Myocyte (in vitro differentiated cells): ENCODE results near the gene ANAPC10. TPM values are rescaled to one million over a fixed set of nuclear protein-coding genes. Genes with fewer than 3 reads are reported as not detected.
"Not testable (repeated sequence)": the region's sequence is repeated elsewhere in the genome, so short reads cannot be mapped to it uniquely, and the experiment has no call there.

Experiments used
- DNase-seq: peaks from one replicate; pipeline ENCODE4 v3.0.0-alpha.2; 2012; ENCODE audit warnings: low read depth
- polyA plus RNA-seq: library from polyadenylated mRNA; unstranded; fragments of >200 nt; gene quantifications from one replicate; pipeline ENCODE4 v1.2.1, GENCODE V29; 2012; ENCODE audit warnings: missing spikeins
- total RNA-seq: library from RNA; depleted of rRNA; stranded (reverse); fragments of >200 nt; gene quantifications from 2 replicates; pipeline ENCODE4 v1.2.3, GENCODE V29; 2014

ANAPC10 gene, protein sequence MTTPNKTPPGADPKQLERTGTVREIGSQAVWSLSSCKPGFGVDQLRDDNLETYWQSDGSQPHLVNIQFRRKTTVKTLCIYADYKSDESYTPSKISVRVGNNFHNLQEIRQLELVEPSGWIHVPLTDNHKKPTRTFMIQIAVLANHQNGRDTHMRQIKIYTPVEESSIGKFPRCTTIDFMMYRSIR
- total RNA-seq: 20.3 and 26.6 TPM in 2 replicates
- polyA plus RNA-seq: 13.4 TPM

DNA sequence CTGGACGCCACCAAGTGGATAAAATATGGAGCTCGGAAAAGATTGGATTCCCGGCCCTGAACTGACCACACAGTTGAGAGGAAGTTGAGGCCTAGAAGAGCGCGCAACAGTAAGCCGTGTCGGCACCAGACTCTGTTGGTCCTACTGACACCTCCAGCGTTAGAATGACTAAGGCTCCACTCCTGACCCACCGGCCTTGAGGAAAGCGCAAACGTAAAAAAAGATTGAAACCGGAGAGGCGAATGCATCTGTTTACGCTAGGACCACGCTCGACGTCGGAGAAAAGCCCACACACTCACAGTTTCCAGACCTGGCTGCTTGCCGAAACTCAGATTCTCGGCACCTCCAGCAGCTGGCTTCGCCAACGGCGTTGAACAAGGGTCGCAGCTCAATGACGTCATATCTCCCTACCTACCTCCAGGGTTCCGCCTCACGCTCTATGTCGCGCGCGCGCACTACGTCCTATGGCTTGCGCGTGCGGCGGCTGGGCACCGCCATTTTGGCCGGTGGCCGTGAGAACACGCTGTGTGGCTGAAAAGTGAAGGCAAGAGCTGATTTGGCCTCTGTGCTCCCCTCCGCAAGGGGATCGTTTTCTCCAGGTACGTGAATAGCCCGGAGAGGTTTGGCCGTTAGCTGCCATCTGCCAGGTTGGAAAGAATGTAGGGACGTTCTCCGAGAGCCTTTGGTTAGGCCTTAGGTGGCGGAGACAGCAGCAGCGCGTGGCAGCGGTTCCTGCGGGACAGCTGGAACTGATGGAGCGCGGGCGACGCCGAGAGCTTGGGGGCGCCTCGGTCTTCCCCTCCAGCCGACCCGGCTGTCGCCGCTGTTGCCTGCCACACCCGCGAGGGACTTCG lies at the start of gene ANAPC10, which contains the start of gene ABCE1:
Gene ANAPC10 (minus strand): TSS at position 376 of the 854 bp plus-strand sequence. CDS start 2,097 bp downstream, outside the sequence.
Gene ABCE1 (plus strand): TSS at position 491 of the 854 bp plus-strand sequence. CDS start 6,102 bp downstream, outside the sequence.
- peak; percentile 99 for DNase-seq

DNA sequence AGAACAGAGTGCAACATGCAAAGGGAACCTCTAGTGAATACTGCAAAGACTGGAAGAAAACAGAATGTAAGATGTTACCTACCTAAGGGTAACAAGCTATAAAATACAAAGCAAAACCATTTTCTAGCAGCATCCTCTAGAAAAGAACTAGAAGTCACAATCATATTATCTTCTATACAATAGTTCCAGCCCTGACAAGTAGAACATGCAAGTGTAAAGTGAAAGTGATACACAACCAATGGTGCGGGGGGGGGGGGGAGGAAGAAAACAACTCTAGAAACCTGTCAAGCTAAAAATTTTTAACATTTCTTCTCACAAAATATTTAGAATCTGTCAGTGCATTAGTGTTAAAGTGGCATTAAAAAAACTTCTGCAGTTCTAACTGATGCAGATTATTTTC lies 38.2 kb upstream of the ANAPC10 start:
- not testable (repeated sequence) for DNase-seq

GRCh38 chr4:145132511-145133098 lies 34.6 kb upstream of the ANAPC10 start:
- peak; percentile 13 for DNase-seq

DNA sequence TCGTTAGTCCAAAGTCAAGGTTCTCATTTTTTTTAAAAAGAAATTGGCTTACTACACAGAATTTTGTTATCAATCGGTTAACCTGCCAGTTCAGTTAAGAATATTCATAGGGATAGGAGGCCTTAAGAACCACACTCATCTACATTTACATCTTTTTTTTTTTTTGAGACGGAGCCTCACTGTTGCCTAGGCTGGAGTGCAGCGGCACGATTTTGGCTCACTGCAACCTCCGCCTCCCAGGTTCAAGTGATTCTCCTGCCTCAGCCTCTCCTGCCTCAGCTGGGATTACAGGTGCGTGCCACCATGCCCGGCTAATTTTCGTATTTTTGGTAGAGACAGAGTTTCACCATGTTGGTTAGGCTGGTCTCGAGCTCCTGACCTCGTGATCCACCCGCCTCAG lies 33.9 kb upstream of the ANAPC10 start:
- no peak for DNase-seq

GRCh38 chr4:145130788-145131399 lies 32.9 kb upstream of the ANAPC10 start:
- peak; percentile 15 for DNase-seq

DNA sequence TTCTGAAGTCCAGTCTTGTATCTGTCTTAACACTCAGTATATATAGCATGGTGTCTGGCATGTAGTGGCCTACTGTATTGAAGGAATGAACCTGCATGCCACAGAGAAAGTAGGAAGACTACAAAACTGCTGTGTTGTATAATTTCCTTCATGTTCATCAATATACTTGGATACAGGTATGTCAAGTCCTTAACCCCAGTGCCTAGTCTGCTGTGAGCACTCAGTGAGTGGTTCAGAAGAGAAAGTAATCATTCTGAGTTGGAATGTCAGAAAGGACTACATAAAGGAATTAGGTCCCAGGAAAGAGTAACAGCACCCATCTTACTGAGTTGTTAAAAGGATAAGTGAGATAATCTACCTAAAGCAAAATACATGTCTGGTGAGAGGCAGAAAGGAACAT lies 32.1 kb upstream of the ANAPC10 start:
- no peak for DNase-seq

- no peak for DNase-seq
Measured at GRCh38 chr4:145125396-145125795, 27.4 kb upstream of the ANAPC10 start.

- no peak for DNase-seq
Measured at GRCh38 chr4:145108128-145108527, 10.1 kb upstream of the ANAPC10 start.

DNA sequence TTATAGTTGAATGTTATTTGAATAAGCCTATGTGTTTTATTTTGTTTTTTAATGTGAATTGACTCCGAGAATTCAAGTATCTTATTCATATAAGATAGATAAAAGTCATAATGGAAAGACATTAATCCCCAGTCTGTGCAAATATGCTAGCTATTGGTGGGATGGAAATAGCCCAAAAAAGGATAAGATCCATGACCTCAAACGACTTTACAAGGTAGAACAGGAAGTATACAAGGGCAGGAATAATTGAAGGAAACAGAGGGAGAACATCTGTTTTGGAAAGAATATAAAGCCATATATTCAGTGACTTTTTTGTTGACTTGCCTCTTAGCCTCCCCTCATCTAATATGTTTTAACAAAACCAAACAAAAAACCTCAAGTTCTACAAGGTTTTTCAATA lies 9.1 kb upstream of the ANAPC10 start:
- DNase-seq: no peak

- no peak for DNase-seq
Measured at GRCh38 chr4:145103496-145103895, 5.5 kb upstream of the ANAPC10 start.

DNA sequence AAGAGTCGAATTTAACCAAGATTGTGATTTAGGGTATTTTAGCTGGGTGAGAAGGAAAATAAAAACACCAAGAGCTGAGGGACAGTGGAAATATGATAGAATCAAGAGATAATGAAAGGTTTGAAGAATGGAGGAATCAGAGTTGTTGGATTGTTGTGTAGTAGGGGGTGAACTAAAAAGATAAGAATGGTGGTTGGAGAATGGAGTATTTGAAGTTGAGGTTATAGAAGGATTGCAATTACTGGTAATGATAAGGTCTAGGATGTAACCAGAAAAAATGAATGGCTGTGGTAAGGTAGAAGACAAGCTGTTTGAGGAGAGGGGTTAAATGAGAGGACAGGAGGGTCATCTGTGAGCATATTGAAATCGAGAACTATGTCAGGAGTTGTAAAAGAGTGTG lies 4.6 kb upstream of the ANAPC10 start:
- no peak for DNase-seq

DNA sequence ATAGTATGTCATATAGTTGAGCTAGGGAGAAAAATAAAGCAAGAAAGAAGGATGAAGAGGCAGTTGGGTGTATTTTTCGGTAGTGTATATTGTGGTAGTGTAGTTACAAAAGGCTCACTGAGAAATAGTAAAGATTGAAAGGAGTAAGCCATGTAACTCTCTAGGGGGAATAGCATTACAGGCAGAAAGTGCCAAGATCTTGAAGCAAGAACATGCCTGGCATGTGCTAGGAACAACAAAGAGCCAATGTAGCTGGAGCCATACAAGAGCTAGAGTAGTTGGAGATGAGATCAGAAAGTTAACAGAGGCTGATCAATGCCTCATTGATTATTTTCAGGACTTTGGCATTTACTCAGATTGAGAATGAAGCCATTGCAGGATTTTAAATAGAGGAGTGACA lies 3.1 kb upstream of the ANAPC10 start:
- no peak for DNase-seq

DNA sequence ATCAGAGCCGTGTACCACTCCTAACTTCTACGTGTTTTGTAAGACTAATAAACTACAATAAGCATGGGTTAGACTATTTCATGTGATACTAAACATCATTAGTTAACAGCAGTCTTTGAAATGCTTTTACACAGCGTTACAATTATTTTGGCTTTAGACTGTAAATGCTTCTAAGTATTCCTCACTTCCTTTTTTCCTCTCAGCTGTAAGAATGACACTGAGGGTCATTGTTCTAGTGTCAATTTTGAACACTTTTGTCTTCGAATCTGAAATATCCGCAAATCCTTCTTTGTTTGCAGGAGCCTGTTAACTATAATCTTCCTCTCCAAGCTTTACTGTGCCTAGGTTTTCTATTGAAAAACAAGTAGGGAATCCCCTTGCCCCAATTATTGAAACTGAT lies 1.7 kb upstream of the ANAPC10 start:
- DNase-seq: no peak

GRCh38 chr4:145098675-145099037 lies 660 bp upstream of the ANAPC10 start:
- peak; percentile 75 for DNase-seq

DNA sequence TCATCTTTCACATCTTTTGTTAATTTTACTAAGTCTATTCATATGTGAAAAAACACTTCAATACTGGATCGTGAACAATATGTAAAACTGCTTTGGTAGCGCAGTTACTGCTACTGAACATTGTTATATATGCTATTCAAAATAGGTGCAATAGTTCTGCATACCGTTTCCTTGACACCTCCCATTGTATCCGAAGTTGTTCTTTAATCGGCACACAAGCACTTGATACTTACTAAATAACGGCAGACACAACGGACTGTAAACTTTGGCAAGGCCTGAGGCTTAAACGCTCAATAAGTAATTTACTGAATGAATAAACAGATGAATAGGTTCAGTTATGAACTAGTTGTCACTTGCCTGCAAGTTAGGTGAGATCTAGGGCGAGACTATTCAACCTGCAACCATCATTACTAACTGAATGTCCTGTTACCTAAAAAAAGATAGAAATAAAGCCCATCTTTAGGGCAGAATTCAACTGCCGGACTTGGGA lies 620 bp downstream of the ANAPC10 start:
- DNase-seq: no peak

DNA sequence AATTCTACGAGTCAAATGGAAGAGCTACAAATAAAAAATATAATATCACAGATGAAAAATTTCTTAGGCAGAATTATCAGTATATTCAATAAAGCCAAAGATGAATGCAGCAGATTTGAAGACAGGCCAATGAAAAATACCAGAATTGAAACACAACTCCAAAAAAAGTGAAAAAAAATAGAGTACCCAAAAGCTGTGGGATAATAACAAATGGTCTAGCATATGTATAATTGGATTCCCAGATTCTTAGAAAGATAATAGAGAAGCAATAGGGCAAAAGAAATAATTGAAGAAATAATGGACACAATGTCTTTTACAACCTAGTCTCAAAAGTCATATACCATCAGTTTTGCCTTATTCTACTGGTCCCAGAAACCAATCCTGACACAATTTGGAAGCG lies 4.4 kb downstream of the ANAPC10 start:
- DNase-seq: no peak

DNA sequence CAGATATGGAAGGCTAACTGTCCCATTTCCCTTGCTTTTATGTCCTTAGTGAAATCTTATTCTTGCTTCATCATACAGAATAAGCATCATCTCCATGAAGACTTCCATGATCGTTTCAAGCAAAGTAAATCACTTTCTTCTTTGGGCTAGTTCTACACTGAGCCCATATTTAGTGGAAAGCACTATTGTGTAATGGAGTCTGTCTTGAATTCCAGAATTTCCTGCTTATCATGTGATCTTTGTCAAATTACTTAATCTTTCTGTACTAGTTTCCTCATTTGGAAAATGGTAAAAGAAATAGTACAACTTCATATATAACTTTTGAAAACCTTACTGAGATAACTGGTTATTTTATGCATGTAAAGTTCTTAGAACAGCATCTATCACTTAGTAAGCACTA lies 7.6 kb downstream of the ANAPC10 start:
- no peak for DNase-seq

- DNase-seq: no peak
Measured at GRCh38 chr4:145083891-145084605, 13.9 kb downstream of the ANAPC10 start.

- DNase-seq: no peak
Measured at GRCh38 chr4:145081756-145082155, 16.2 kb downstream of the ANAPC10 start.

DNA sequence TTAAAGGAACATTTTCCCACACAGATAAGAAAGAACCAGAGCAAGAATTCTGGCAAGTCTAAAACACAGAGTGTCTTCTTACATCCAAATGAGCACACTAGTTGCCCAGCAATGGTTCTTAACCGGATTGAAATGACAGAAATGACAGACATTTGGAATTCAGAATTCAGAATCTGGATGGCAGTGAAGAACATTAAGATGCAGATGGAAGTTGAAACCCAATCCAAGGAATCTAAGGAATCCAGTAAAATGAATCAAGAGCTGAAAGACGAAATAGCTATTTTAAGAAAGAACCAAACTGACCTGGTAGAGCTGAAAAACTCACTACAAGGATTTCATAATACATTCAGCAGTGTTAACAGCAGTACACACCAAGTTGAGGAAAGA lies 21.5 kb downstream of the ANAPC10 start:
- no peak for DNase-seq
